Astrocyte of the spinal cord (primary cell): ENCODE data around the gene RPS15.
"Not testable (repeated sequence)": the region's sequence is repeated elsewhere in the genome, so short reads cannot be mapped to it uniquely, and the experiment has no call there.

Source experiments
- DNase-seq: peaks from one replicate; pipeline ENCODE4 v3.0.0; 2011; ENCODE audit warnings: low read depth, low spot score
- H3K4me3 ChIP-seq: 2 replicates; pipeline ENCODE4 v1.5.1; 2011; ENCODE audit warnings: low read depth, mild to moderate bottlenecking, low read length, moderate library complexity
- CTCF ChIP-seq: IDR thresholded peaks from 2 replicates; pipeline ENCODE4 v1.5.1; 2012; ENCODE audit warnings: low read depth, mild to moderate bottlenecking, low read length, inconsistent platforms
- in situ Hi-C: cut with HindIII; loops from 2 replicates; pipeline ENCODE4 v1.10.0; 2017; ENCODE audit warnings: low sequenced_read_pairs

The RPS15 gene

GRCh38 chr19:1474011-1474764, 36.0 kb downstream of the RPS15 start:
- TF ChIP-seq CTCF = no peak
- no peak overlapping the region for H3K4me3 ChIP-seq
- DNase-seq = peak; percentile 22
- in situ Hi-C loops = no loop called here

DNA sequence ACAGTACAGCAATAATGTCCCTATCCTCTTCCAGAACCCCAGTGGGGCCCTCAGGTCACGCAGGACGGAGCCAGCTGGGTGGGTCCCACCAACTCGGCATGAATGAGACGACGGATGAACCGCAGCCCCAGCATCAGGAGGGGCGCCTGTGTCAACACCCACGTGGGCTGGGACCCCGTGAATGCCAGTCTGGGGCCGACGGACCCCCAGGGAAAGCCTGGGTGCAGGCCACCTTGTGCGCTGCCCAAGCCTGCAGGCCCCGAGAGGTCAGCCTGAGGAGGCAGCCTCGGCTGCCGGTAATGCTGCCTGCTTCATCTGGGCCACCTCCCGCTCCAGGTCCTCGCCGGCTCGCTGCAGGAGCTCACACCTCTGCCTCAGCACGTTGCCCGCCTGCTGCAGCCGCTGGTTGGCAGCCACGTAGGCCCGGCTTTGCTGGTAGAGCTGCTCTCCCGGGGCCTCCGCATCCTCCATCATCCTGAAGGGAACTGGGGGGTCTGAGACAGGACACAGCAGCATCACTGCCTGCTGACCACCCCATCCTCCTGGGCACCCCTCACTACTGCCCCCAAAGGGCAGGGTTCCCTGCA, 36.7 kb downstream of the RPS15 start:
- TF ChIP-seq CTCF = no peak
- H3K4me3 ChIP-seq = no peak overlapping the region
- in situ Hi-C loops = no loop called here
- no peak for DNase-seq

DNA sequence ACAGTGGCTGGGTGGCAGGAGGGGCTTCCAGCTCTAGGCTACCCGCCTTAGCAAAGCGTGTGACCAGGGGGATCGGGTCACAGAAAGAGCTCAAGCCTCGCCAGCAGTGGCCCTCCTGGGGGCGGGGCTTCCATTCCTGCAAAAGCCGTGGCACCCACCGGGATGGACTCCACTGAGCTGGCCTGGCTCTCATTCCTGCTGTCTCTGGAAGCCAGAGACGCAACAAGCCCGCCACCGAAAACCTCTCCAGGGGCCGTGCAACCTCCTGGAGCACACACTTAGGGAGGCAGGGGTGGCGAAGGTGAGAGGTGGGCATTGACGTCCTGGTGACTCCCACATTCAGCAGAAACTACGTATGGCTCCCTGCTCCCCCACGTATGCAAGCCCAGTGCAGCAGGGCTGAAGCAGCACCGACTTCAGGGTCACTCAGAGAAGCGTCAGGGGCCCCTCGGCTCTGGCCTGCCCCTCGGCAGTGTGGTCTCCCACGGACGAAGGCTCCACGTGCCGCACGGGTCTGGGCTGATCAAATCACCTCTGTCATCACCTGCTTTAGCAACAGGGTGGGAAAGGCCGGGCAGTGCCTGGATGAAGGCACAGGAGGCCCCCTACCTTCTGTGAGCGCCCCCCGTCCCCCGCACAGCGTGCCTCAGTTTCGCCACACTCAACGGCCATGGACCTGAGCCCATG, 37.7 kb downstream of the RPS15 start:
- no peak for TF ChIP-seq CTCF
- in situ Hi-C loops = no loop called here
- DNase-seq = no peak
- H3K4me3 ChIP-seq = no peak overlapping the region

DNA sequence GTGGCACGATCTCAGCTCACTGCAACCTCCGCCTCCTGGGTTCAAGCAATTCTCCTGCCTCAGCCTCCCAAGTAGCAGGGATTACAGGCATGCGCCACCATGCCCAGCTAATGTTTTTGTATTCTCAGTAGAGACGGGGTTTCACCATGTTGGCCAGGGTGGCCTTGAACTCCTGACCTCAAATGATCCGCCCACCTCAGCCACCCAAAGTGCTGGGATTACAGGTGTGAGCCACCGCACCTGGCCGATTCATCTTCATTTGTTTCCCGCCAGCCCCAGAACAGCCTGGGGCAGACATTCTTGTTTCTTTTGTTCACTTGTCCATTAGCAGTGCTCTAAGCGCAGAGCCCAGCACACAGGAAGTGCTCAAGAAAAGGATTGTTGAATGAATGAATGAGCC, 38.9 kb downstream of the RPS15 start:
- H3K4me3 ChIP-seq, in situ Hi-C loops, DNase-seq: not testable (repeated sequence)

GRCh38 chr19:1478934-1479707, 40.9 kb downstream of the RPS15 start, which contains the start of gene C19orf25:
Gene C19orf25, minus strand, starts transcription at chr19:1479215. Its CDS starts 312 bp downstream, at chr19:1478903.
- DNase-seq = peak; percentile 95
- peak within 1 kb of the TSS; percentile 86 for H3K4me3 ChIP-seq
- in situ Hi-C loops = no loop called here
- no peak for TF ChIP-seq CTCF

DNA sequence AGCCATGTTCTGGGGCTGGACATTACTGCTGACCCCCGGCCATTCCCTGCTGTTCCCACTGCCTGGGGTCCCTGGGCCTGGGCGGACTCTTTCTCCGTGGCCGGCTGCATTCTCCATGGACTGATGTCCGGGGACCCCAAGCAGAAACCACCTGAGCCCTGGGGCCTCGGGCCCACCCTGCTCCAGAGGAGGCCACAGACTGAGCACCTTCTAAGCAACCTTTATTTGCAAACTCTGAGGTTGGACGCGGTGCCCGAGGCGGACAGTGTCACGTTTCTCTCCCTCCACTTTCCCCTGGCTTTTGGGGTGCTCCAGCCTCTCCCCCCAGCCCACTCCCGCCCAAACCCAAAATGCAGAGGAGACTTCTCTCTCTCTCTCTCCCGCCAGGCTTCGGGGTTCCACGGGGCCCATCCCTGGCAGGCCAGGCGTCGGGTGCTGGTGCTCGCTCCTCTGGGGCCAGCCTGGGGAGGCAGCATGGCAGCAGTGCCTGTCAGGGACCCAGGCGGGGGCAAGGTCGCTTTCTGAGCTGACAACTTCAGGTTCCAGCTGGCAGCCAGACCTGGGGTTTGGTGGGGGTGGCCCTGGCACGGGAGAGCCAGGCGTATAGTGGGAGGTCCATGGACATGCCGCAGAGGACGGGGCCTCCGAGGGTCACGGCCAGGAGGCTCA, 43.2 kb downstream of the RPS15 start:
- in situ Hi-C loops = no loop called here
- no peak for DNase-seq
- no peak for TF ChIP-seq CTCF
- H3K4me3 ChIP-seq = no peak overlapping the region
